HEK293 (cell line): Measurements from ENCODE around the gene MIA3.

Source experiments
- EGR2 ChIP-seq: fragments of 450-650 bp; formaldehyde crosslinking; IDR thresholded peaks from 2 replicates; pipeline ENCODE4 v1.5.1; 2016; ENCODE audit warnings: low read depth, missing biosample characterization, missing genetic modification characterization
- HIC1 ChIP-seq: fragments of 450-650 bp; formaldehyde crosslinking; IDR thresholded peaks from 2 replicates; pipeline ENCODE4 v1.5.1; 2016; ENCODE audit warnings: missing biosample characterization, missing genetic modification characterization
- IKZF3 ChIP-seq: fragments of 450-650 bp; IDR thresholded peaks from 2 replicates; pipeline ENCODE4 v1.5.0; 2018; ENCODE audit warnings: missing biosample characterization, mild to moderate bottlenecking, missing genetic modification characterization, moderate library complexity
- INSM2 ChIP-seq: fragments of 450-650 bp; formaldehyde crosslinking; IDR thresholded peaks from 2 replicates; pipeline ENCODE4 v1.5.1; 2016; ENCODE audit warnings: missing biosample characterization, missing genetic modification characterization
- KLF16 ChIP-seq: fragments of 450-650 bp; formaldehyde crosslinking; IDR thresholded peaks from 2 replicates; pipeline ENCODE4 v1.5.1; 2017; ENCODE audit warnings: missing biosample characterization, missing genetic modification characterization
- PBX3 ChIP-seq: sonication (generic); formaldehyde crosslinking; IDR thresholded peaks from 2 replicates; pipeline ENCODE4 v1.8.1; 2022; ENCODE audit warnings: mild to moderate bottlenecking, moderate library complexity, missing genetic modification reagents
- PRDM4 ChIP-seq: fragments of 450-650 bp; formaldehyde crosslinking; IDR thresholded peaks from 2 replicates; pipeline ENCODE4 v1.5.1; 2017; ENCODE audit warnings: missing biosample characterization, missing genetic modification characterization
- SCRT1 ChIP-seq: fragments of 450-650 bp; formaldehyde crosslinking; IDR thresholded peaks from 2 replicates; pipeline ENCODE4 v1.5.1; 2016; ENCODE audit warnings: missing biosample characterization, missing genetic modification characterization, borderline replicate concordance
- SP7 ChIP-seq: fragments of 450-650 bp; formaldehyde crosslinking; IDR thresholded peaks from 2 replicates; pipeline ENCODE4 v1.5.1; 2016; ENCODE audit warnings: missing biosample characterization, missing genetic modification characterization
- ZFP41 ChIP-seq: fragments of 450-650 bp; formaldehyde crosslinking; IDR thresholded peaks from 2 replicates; pipeline ENCODE4 v1.5.1; 2016; ENCODE audit warnings: missing biosample characterization, missing genetic modification characterization, borderline replicate concordance
- ZFP69B ChIP-seq: fragments of 450-650 bp; formaldehyde crosslinking; IDR thresholded peaks from 2 replicates; pipeline ENCODE4 v1.5.1; 2016; ENCODE audit warnings: missing biosample characterization, missing genetic modification characterization
- ZNF112 ChIP-seq: fragments of 450-650 bp; formaldehyde crosslinking; IDR thresholded peaks from 2 replicates; pipeline ENCODE4 v1.5.0; 2017; ENCODE audit warnings: missing biosample characterization, missing genetic modification characterization
- ZNF174 ChIP-seq: fragments of 450-650 bp; formaldehyde crosslinking; IDR thresholded peaks from 2 replicates; pipeline ENCODE4 v1.5.0; 2017; ENCODE audit warnings: missing biosample characterization, mild to moderate bottlenecking, missing genetic modification characterization
- ZNF184 ChIP-seq: fragments of 450-650 bp; IDR thresholded peaks from 2 replicates; pipeline ENCODE4 v1.5.1; 2018; ENCODE audit warnings: missing biosample characterization, mild to moderate bottlenecking, missing genetic modification characterization
- ZNF211 ChIP-seq: fragments of 450-650 bp; formaldehyde crosslinking; IDR thresholded peaks from 2 replicates; pipeline ENCODE4 v1.5.1; 2016; ENCODE audit warnings: low read depth, missing biosample characterization, missing genetic modification characterization
- ZNF24 ChIP-seq: fragments of 450-650 bp; formaldehyde crosslinking; IDR thresholded peaks from 2 replicates; pipeline ENCODE4 v1.5.1; 2016; ENCODE audit warnings: missing biosample characterization, missing genetic modification characterization
- ZNF341 ChIP-seq: fragments of 450-650 bp; formaldehyde crosslinking; IDR thresholded peaks from 2 replicates; pipeline ENCODE4; 2016; ENCODE audit warnings: low read depth, missing biosample characterization, missing genetic modification characterization
- ZNF423 ChIP-seq: fragments of 450-650 bp; formaldehyde crosslinking; IDR thresholded peaks from 2 replicates; pipeline ENCODE4 v1.5.1; 2016; ENCODE audit warnings: missing biosample characterization, missing genetic modification characterization
- ZNF530 ChIP-seq: fragments of 450-650 bp; formaldehyde crosslinking; IDR thresholded peaks from 2 replicates; pipeline ENCODE4 v1.5.1; 2016; ENCODE audit warnings: low read depth, missing biosample characterization, missing genetic modification characterization
- ZNF549 ChIP-seq: fragments of 450-650 bp; IDR thresholded peaks from 2 replicates; pipeline ENCODE4 v1.5.1; 2018; ENCODE audit warnings: missing biosample characterization, missing genetic modification characterization, mild to moderate bottlenecking, inconsistent platforms, moderate library complexity
- ZNF600 ChIP-seq: fragments of 450-650 bp; formaldehyde crosslinking; IDR thresholded peaks from 2 replicates; pipeline ENCODE4 v1.5.1; 2016; ENCODE audit warnings: missing biosample characterization, missing genetic modification characterization
- ZNF624 ChIP-seq: fragments of 450-650 bp; formaldehyde crosslinking; IDR thresholded peaks from 2 replicates; pipeline ENCODE4 v1.5.1; 2017; ENCODE audit warnings: missing biosample characterization, missing genetic modification characterization
- ZNF747 ChIP-seq: fragments of 450-650 bp; formaldehyde crosslinking; IDR thresholded peaks from 2 replicates; pipeline ENCODE4 v1.5.1; 2016; ENCODE audit warnings: missing biosample characterization, missing genetic modification characterization
- ZNF768 ChIP-seq: fragments of 450-650 bp; formaldehyde crosslinking; IDR thresholded peaks from 2 replicates; pipeline ENCODE4 v1.5.1; 2018; ENCODE audit warnings: missing biosample characterization, mild to moderate bottlenecking, missing genetic modification characterization
- ZNF791 ChIP-seq: fragments of 450-650 bp; formaldehyde crosslinking; IDR thresholded peaks from 2 replicates; pipeline ENCODE4 v1.5.1; 2016; ENCODE audit warnings: missing biosample characterization, missing genetic modification characterization
- ZNF792 ChIP-seq: fragments of 450-650 bp; formaldehyde crosslinking; IDR thresholded peaks from 2 replicates; pipeline ENCODE4 v1.5.1; 2016; ENCODE audit warnings: missing biosample characterization, missing genetic modification characterization
- ZNF837 ChIP-seq: fragments of 450-650 bp; formaldehyde crosslinking; IDR thresholded peaks from 2 replicates; pipeline ENCODE4 v1.5.1; 2016; ENCODE audit warnings: missing biosample characterization, missing genetic modification characterization
- ZXDB ChIP-seq: fragments of 450-650 bp; formaldehyde crosslinking; IDR thresholded peaks from 2 replicates; pipeline ENCODE4 v1.5.1; 2016; ENCODE audit warnings: missing biosample characterization, missing genetic modification characterization
- TF ChIP-seq, protein P1 (sequence below): IDR thresholded peaks from 2 replicates; pipeline ENCODE4 v1.6.1; 2011; ENCODE audit warnings: mild to moderate bottlenecking, low read depth, low read length, borderline replicate concordance
- TF ChIP-seq, protein P2 (sequence below): fragments of 450-650 bp; formaldehyde crosslinking; IDR thresholded peaks from 2 replicates; pipeline ENCODE4 v1.5.1; 2017; ENCODE audit warnings: missing biosample characterization, mild to moderate bottlenecking, missing genetic modification characterization, moderate library complexity

The MIA3 gene

DNA sequence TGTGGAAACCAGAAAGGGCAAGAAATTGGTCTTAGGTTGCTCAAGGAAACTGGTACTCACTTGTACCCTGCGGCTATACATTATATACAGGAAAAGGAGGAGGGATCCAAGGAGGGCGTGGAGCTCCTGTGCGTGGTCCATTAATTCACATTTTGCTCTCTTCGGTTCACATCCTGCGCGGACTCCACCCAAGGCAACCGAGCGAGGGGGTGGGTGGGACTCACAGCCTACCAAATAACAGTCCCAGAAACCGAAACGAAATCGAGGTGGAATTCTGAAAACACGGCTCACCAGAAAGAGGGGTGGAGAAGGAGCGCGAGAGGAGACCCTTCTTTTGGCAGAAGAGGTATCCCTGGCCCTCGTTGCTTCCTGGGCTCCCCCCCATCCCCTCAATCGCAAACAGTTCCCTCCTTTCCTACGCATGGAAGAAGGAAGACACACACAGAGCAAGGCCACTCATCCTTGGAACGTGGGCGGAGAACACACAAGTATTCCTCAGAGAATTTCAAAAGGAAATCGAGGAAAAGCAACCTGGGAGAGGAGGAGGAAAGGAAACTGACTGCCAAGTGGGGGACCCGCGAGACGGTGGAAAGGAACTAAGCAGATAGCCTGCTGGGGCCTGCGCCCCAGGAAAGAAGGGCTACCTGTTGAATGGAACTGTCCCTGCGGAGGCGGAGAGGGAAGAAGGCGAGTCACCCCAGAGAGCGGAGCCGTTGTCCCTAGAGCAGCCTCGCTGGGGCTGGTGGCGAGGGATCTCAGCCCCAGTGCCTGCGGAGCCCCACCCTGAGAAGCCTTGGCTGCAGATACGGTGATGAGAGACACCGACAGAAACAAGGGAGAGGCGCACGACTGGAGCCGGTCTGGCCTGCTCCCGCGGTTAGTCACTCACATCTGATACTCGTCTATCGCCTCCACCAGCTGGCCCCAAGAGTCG, 93.7 kb downstream of the MIA3 start (continued):
- TF ChIP-seq EGR2 (tag by site-specific recombination) (peak; percentile 86), ZFP69B (tag by site-specific recombination) (no peak), ZNF24 (tag by site-specific recombination) (no peak), ZNF184 (tag by site-specific recombination) (no peak), SCRT1 (tag by site-specific recombination) (peak; percentile 99), ZNF211 (tag by site-specific recombination) (no peak), ZNF549 (tag by site-specific recombination) (no peak), ZNF423 (no peak), ZNF747 (tag by site-specific recombination) (no peak), INSM2 (tag by site-specific recombination) (no peak), ZNF791 (tag by site-specific recombination) (no peak), ZNF112 (no peak), ZNF600 (tag by site-specific recombination) (peak; percentile 35), ZNF768 (no peak), IKZF3 (tag by site-specific recombination) (0 out of 2 replicates have a peak, but pooled peaks have one; percentile 9), SP7 (no peak; the same call in 1 of the 2 replicates), ZXDB (tag by site-specific recombination) (peak; percentile 7; the same call in 1 of the 2 replicates), ZNF624 (tag by site-specific recombination) (no peak), PBX3 (CRISPR knock-in tag) (no peak), ZNF174 (no peak), PRDM4 (tag by site-specific recombination) (no peak), ZNF341 (no peak), HIC1 (no peak), KLF16 (tag by site-specific recombination) (no peak), ZNF792 (tag by site-specific recombination) (no peak), ZFP41 (tag by site-specific recombination) (no peak), ZNF837 (tag by site-specific recombination) (no peak), ZNF530 (tag by site-specific recombination) (no peak)
- TF ChIP-seq, protein P1, sequence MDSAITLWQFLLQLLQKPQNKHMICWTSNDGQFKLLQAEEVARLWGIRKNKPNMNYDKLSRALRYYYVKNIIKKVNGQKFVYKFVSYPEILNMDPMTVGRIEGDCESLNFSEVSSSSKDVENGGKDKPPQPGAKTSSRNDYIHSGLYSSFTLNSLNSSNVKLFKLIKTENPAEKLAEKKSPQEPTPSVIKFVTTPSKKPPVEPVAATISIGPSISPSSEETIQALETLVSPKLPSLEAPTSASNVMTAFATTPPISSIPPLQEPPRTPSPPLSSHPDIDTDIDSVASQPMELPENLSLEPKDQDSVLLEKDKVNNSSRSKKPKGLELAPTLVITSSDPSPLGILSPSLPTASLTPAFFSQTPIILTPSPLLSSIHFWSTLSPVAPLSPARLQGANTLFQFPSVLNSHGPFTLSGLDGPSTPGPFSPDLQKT: no peak
- TF ChIP-seq, protein P2, sequence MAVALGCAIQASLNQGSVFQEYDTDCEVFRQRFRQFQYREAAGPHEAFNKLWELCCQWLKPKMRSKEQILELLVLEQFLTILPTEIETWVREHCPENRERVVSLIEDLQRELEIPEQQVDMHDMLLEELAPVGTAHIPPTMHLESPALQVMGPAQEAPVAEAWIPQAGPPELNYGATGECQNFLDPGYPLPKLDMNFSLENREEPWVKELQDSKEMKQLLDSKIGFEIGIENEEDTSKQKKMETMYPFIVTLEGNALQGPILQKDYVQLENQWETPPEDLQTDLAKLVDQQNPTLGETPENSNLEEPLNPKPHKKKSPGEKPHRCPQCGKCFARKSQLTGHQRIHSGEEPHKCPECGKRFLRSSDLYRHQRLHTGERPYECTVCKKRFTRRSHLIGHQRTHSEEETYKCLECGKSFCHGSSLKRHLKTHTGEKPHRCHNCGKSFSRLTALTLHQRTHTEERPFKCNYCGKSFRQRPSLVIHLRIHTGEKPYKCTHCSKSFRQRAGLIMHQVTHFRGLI (tag by site-specific recombination): no peak
